Neural cell (in vitro differentiated cells): ENCODE measurements around the gene WDR11.

Experiments
- EP300 ChIP-seq: fragments of 450-650 bp; conservative IDR thresholded peaks from 2 replicates; pipeline ENCODE4 v1.6.1; 2014; ENCODE audit warnings: antibody characterized with exemption, mild to moderate bottlenecking, moderate library complexity; ENCODE audit not compliant: poor library complexity, severe bottlenecking
- EZH2 ChIP-seq: fragments of 200-600, 300-800 bp; shearing (Covaris generic), sonication (generic); IDR thresholded peaks from 2 replicates; pipeline ENCODE4 v1.6.1; 2014; ENCODE audit warnings: antibody characterized with exemption, low read length, borderline replicate concordance, mild to moderate bottlenecking; ENCODE audit not compliant: insufficient read depth, poor library complexity, severe bottlenecking
- MXI1 ChIP-seq: fragments of 450-650 bp; conservative IDR thresholded peaks from 2 replicates; pipeline ENCODE4 v1.6.1; 2014; ENCODE audit warnings: antibody characterized with exemption, mild to moderate bottlenecking; ENCODE audit not compliant: poor library complexity, severe bottlenecking
- POLR2AphosphoS5 ChIP-seq: IDR thresholded peaks from 2 replicates; pipeline ENCODE4 v1.6.1; 2012
- SMC3 ChIP-seq: fragments of 450-650 bp; conservative IDR thresholded peaks from 2 replicates; pipeline ENCODE4 v1.6.1; 2014; ENCODE audit warnings: antibody characterized with exemption, mild to moderate bottlenecking, moderate library complexity; ENCODE audit not compliant: poor library complexity
- TF ChIP-seq, protein P1 (sequence below): fragments of 450-650 bp; IDR thresholded peaks from 2 replicates; pipeline ENCODE4 v1.5.1; 2014; ENCODE audit warnings: antibody characterized with exemption, mild to moderate bottlenecking, moderate library complexity; ENCODE audit not compliant: poor library complexity, severe bottlenecking
- TF ChIP-seq, protein P2 (sequence below): IDR thresholded peaks from 2 replicates; pipeline ENCODE4 v1.6.1; 2012; ENCODE audit warnings: borderline replicate concordance

DNA sequence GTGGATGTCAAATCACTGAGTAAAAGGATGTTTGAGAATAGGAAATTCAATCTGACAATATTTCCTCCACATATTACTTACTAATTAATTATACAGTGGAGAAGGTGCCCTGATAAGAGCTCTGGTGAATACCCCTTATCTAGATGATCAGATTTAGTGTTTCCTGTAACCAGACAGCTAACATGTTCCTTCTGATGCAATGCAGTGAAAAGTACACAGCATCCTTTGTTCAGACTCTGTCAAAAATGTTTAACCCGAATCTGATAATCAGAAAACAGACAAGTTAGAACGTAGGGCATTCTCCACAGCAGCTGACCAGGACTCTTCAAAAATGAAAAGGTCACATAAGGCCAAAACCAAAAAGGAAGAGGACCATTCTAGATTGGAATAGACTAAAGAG lies 46.2 kb downstream of the WDR11 start:
- TF ChIP-seq SMC3: no peak
- no peak for TF ChIP-seq POLR2AphosphoS5
- TF ChIP-seq, protein P1, sequence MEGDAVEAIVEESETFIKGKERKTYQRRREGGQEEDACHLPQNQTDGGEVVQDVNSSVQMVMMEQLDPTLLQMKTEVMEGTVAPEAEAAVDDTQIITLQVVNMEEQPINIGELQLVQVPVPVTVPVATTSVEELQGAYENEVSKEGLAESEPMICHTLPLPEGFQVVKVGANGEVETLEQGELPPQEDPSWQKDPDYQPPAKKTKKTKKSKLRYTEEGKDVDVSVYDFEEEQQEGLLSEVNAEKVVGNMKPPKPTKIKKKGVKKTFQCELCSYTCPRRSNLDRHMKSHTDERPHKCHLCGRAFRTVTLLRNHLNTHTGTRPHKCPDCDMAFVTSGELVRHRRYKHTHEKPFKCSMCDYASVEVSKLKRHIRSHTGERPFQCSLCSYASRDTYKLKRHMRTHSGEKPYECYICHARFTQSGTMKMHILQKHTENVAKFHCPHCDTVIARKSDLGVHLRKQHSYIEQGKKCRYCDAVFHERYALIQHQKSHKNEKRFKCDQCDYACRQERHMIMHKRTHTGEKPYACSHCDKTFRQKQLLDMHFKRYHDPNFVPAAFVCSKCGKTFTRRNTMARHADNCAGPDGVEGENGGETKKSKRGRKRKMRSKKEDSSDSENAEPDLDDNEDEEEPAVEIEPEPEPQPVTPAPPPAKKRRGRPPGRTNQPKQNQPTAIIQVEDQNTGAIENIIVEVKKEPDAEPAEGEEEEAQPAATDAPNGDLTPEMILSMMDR: no peak
- no peak for TF ChIP-seq EZH2
- TF ChIP-seq, protein P2, sequence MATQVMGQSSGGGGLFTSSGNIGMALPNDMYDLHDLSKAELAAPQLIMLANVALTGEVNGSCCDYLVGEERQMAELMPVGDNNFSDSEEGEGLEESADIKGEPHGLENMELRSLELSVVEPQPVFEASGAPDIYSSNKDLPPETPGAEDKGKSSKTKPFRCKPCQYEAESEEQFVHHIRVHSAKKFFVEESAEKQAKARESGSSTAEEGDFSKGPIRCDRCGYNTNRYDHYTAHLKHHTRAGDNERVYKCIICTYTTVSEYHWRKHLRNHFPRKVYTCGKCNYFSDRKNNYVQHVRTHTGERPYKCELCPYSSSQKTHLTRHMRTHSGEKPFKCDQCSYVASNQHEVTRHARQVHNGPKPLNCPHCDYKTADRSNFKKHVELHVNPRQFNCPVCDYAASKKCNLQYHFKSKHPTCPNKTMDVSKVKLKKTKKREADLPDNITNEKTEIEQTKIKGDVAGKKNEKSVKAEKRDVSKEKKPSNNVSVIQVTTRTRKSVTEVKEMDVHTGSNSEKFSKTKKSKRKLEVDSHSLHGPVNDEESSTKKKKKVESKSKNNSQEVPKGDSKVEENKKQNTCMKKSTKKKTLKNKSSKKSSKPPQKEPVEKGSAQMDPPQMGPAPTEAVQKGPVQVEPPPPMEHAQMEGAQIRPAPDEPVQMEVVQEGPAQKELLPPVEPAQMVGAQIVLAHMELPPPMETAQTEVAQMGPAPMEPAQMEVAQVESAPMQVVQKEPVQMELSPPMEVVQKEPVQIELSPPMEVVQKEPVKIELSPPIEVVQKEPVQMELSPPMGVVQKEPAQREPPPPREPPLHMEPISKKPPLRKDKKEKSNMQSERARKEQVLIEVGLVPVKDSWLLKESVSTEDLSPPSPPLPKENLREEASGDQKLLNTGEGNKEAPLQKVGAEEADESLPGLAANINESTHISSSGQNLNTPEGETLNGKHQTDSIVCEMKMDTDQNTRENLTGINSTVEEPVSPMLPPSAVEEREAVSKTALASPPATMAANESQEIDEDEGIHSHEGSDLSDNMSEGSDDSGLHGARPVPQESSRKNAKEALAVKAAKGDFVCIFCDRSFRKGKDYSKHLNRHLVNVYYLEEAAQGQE: no peak
- no peak for TF ChIP-seq EP300
- no peak for TF ChIP-seq MXI1
